Measurements from ENCODE around the gene AADACL4. TPM values are rescaled to one million over a fixed set of nuclear protein-coding genes. Genes with fewer than 3 reads are reported as not detected.

Gene AADACL4
- total RNA-seq (2022; extraction: Qiagen RNA extraction; ENCODE audit: low read depth) = not detected in 5 replicates

GRCh38 chr1:12643785-12644184 is at the start of gene AADACL4:
Gene AADACL4, plus strand, starts transcription at chr1:12644085. Its CDS starts 462 bp downstream, at chr1:12644547.

GRCh38 chr1:12617901-12618660 is 25.8 kb upstream of the AADACL4 start, which contains the start of gene DHRS3:
Gene DHRS3, minus strand, starts transcription at chr1:12618210. Its CDS starts 862 bp downstream, at chr1:12617348.

GRCh38 chr1:12715896-12716437 is 72.1 kb downstream of the AADACL4 start, which contains the start of gene AADACL3:
Gene AADACL3, plus strand, starts transcription at chr1:12716110. Its CDS starts 67 bp downstream, at chr1:12716177.

Other genes with a start within 250 kb of the AADACL4 start
- gene DHRS3, start 25.9 kb upstream of the AADACL4 start, total RNA-seq (2022; extraction: Qiagen RNA extraction; ENCODE audit: low read depth) = 42.1 to 61.0 TPM (median 59.8 TPM) in 5 replicates
- not detected in 5 replicates for gene AADACL3, start 72.0 kb downstream of the AADACL4 start, total RNA-seq (2022; extraction: Qiagen RNA extraction; ENCODE audit: low read depth)
- not detected in 5 replicates for gene CFAP107, start 102.1 kb downstream of the AADACL4 start, total RNA-seq (2022; extraction: Qiagen RNA extraction; ENCODE audit: low read depth)
- not detected in 5 replicates for gene PRAMEF12, start 129.7 kb downstream of the AADACL4 start, total RNA-seq (2022; extraction: Qiagen RNA extraction; ENCODE audit: low read depth)
- gene PRAMEF1, start 147.3 kb downstream of the AADACL4 start, total RNA-seq (2022; extraction: Qiagen RNA extraction; ENCODE audit: low read depth) = not detected in 5 replicates
- not detected in 5 replicates for gene PRAMEF11, start 187.3 kb downstream of the AADACL4 start, total RNA-seq (2022; extraction: Qiagen RNA extraction; ENCODE audit: low read depth)
- not detected in 5 replicates for gene HNRNPCL1, start 204.6 kb downstream of the AADACL4 start, total RNA-seq (2022; extraction: Qiagen RNA extraction; ENCODE audit: low read depth)
- gene PRAMEF2, start 213.0 kb downstream of the AADACL4 start, total RNA-seq (2022; extraction: Qiagen RNA extraction; ENCODE audit: low read depth) = not detected in 5 replicates
- gene PRAMEF4, start 242.1 kb downstream of the AADACL4 start, total RNA-seq (2022; extraction: Qiagen RNA extraction; ENCODE audit: low read depth) = not detected in 5 replicates